DOHH2 (cell line): ENCODE data around the gene RAPGEF3.

Source experiments
- H3F3A ChIP-seq: fragments of 200-600 bp; sonication (generic), shearing (Covaris generic); 2 replicates; pipeline ENCODE4 v1.6.0; 2016; ENCODE audit warnings: antibody characterized with exemption, mild to moderate bottlenecking; ENCODE audit not compliant: control insufficient read depth, insufficient read depth
- H3K27ac ChIP-seq: fragments of 200-600 bp; sonication (generic); 2 replicates; pipeline ENCODE4 v1.5.1; 2014; ENCODE audit warnings: low read depth, mild to moderate bottlenecking, low read length, moderate library complexity
- H3K27me3 ChIP-seq: fragments of 200-600 bp; sonication (generic); 2 replicates; pipeline ENCODE4 v1.6.1; 2014; ENCODE audit warnings: mild to moderate bottlenecking, low read length, mixed read lengths; ENCODE audit not compliant: control insufficient read depth
- H3K36me3 ChIP-seq: fragments of 200-600 bp; sonication (generic); 2 replicates; pipeline ENCODE4 v1.6.1; 2014; ENCODE audit warnings: mild to moderate bottlenecking, low read length, moderate library complexity, mixed read lengths; ENCODE audit not compliant: control insufficient read depth
- H3K4me1 ChIP-seq: fragments of 200-600 bp; sonication (generic); 2 replicates; pipeline ENCODE4 v1.6.1; 2014; ENCODE audit warnings: mild to moderate bottlenecking, low read length, mixed read lengths; ENCODE audit not compliant: control insufficient read depth
- H3K4me2 ChIP-seq: fragments of 200-600 bp; sonication (generic); 2 replicates; pipeline ENCODE4 v1.6.0; 2014; ENCODE audit warnings: mild to moderate bottlenecking, low read length, moderate library complexity
- H3K4me3 ChIP-seq: fragments of 200-600 bp; sonication (generic); 2 replicates; pipeline ENCODE4 v1.5.1; 2014; ENCODE audit warnings: mild to moderate bottlenecking, low read length, mixed read lengths
- H3K79me2 ChIP-seq: fragments of 200-600 bp; sonication (generic); 2 replicates; pipeline ENCODE4 v1.6.1; 2014; ENCODE audit warnings: mild to moderate bottlenecking, low read length, mixed read lengths; ENCODE audit not compliant: control insufficient read depth
- H3K9me2 ChIP-seq: fragments of 200-600 bp; sonication (generic); replicated peaks from 2 replicates; pipeline ENCODE4 v1.6.1; 2014; ENCODE audit warnings: mild to moderate bottlenecking, low read length, mixed read lengths; ENCODE audit not compliant: control insufficient read depth
- H3K9me3 ChIP-seq: fragments of 200-600 bp; sonication (generic); 2 replicates; pipeline ENCODE4 v1.6.1; 2014; ENCODE audit warnings: antibody characterized with exemption, low read length, mixed read lengths; ENCODE audit not compliant: control insufficient read depth, insufficient read depth
- H4K20me1 ChIP-seq: fragments of 200-600 bp; sonication (generic); 2 replicates; pipeline ENCODE4 v1.6.0; 2014; ENCODE audit warnings: low read depth, mild to moderate bottlenecking, antibody characterized with exemption, low read length, moderate library complexity; ENCODE audit not compliant: control insufficient read depth, insufficient read depth
- EZH2phosphoT487 ChIP-seq: fragments of 200-600 bp; sonication (generic); IDR thresholded peaks from 2 replicates; pipeline ENCODE4 v1.6.1; 2017; ENCODE audit warnings: borderline replicate concordance, mild to moderate bottlenecking, antibody characterized with exemption, low read length, moderate library complexity, mixed read lengths
- TF ChIP-seq, protein P1 (sequence below): fragments of 200-600 bp; sonication (generic); IDR thresholded peaks from one replicate; pipeline ENCODE4 v1.5.1; 2014; ENCODE audit warnings: antibody characterized with exemption, mild to moderate bottlenecking, low read depth, low read length; ENCODE audit not compliant: poor library complexity, severe bottlenecking

Gene RAPGEF3

DNA sequence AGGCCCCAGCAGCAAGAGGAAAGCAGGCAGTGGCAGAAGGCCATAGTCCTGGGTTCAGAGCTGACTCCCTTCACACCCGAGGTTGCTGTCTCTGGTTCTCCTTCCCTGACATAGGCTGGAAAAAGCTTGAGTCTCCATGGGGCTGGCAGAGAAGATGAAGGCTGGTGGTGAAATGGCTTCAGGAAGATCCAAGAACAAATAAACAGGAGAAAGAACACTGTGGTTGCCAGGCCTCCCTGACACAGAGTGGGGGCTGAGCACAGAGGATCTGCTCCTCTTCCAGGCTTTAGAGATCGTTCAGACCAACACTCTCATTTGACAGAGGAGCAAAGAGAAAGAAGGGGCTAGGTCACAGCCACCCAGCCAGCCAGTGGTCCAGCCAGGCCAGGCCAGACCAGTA, 46.7 kb upstream of the RAPGEF3 start:
- peaks cover 96% of the 10 kb centered on the region for H3K4me1 ChIP-seq
- no peak overlapping the region for H3K4me3 ChIP-seq
- H3K27me3 ChIP-seq, result no peaks in the 10 kb centered on the region
- TF ChIP-seq EZH2phosphoT487, result no peak
- TF ChIP-seq, protein P1, sequence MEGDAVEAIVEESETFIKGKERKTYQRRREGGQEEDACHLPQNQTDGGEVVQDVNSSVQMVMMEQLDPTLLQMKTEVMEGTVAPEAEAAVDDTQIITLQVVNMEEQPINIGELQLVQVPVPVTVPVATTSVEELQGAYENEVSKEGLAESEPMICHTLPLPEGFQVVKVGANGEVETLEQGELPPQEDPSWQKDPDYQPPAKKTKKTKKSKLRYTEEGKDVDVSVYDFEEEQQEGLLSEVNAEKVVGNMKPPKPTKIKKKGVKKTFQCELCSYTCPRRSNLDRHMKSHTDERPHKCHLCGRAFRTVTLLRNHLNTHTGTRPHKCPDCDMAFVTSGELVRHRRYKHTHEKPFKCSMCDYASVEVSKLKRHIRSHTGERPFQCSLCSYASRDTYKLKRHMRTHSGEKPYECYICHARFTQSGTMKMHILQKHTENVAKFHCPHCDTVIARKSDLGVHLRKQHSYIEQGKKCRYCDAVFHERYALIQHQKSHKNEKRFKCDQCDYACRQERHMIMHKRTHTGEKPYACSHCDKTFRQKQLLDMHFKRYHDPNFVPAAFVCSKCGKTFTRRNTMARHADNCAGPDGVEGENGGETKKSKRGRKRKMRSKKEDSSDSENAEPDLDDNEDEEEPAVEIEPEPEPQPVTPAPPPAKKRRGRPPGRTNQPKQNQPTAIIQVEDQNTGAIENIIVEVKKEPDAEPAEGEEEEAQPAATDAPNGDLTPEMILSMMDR, result no peak
- peaks cover 84% of the 10 kb centered on the region for H3K36me3 ChIP-seq
- peaks cover 36% of the 10 kb centered on the region; the same call in 1 of the 2 replicates for H4K20me1 ChIP-seq
- no peak overlapping the region for H3K27ac ChIP-seq
- no peak overlapping the region for H3K4me2 ChIP-seq
- peaks cover 5% of the 10 kb centered on the region; the same call in 1 of the 2 replicates for H3F3A ChIP-seq
- H3K9me2 ChIP-seq, result no peaks in the 10 kb centered on the region
- no peaks in the 10 kb centered on the region for H3K9me3 ChIP-seq
- peaks cover 100% of the 10 kb centered on the region for H3K79me2 ChIP-seq

DNA sequence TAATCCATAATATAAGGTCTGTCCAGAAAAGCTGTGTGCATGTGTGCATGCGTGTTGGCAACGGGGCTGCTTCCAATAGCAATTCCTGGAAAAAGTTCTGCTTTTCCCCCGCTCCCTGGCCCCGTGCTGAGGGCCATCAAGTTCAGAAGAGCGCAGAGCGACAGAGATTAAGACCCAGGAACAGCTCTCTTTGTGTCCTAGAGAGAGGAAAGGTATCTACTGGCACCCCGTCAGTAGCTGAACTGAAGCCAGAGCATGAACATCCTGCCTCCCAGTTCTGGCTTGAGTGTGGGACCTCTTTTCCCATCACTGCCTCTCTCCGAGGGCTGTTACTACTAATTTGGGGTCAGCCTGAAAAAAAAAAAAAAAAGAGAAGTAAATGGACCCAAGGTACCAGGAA, 45.5 kb upstream of the RAPGEF3 start:
- Histone ChIP-seq H3K9me2 (no peaks in the 10 kb centered on the region), H3K36me3 (peaks cover 90% of the 10 kb centered on the region), H4K20me1 (peaks cover 45% of the 10 kb centered on the region; the same call in 1 of the 2 replicates), H3K4me1 (peaks cover 93% of the 10 kb centered on the region), H3K4me3 (no peak overlapping the region), H3K4me2 (peak overlapping the region; percentile 42), H3K9me3 (no peaks in the 10 kb centered on the region), H3K79me2 (peaks cover 100% of the 10 kb centered on the region), H3K27ac (no peak overlapping the region), H3K27me3 (no peaks in the 10 kb centered on the region), H3F3A (peaks cover 5% of the 10 kb centered on the region; the same call in 1 of the 2 replicates)
- TF ChIP-seq, protein P1, result no peak
- no peak for TF ChIP-seq EZH2phosphoT487

DNA sequence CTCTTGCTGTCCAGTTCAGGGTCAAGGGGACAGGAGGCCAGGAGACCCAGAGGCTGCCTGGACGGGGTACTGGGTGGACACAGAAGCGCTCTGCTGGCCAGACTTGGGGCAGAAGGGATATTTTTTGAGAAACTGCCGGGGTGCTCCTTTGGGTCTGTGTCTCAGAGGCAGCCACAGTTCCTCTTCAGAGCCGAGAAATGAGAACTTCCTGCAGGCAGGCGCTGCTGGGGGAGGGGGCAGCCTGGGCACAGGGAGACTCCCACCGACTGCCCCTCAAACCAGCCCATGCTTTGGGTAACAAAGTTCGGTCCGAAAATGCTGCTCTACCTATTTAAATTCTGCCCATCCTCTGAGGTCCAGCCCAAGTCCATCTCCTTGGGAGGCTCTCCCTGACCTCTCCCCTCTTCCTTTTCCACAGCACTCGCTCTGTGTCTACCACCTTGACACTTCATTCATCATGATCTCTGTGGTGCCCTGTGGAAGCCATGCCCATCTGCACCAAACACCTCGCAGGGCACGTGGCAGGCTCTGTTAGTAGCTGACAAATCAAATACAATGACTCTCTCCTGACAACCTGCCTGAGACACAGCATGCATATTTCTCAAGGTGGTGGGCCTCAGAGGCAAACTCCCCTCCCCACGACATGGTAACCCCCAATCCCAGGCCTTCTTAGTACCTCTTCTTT, 44.7 kb upstream of the RAPGEF3 start:
- peak overlapping the region; percentile 25; the same call in 1 of the 2 replicates for H3K4me3 ChIP-seq
- peak overlapping the region; percentile 22 for H3K27ac ChIP-seq
- no peaks in the 10 kb centered on the region for H3K27me3 ChIP-seq
- peaks cover 95% of the 10 kb centered on the region for H3K36me3 ChIP-seq
- H3K9me2 ChIP-seq, result no peaks in the 10 kb centered on the region
- peak overlapping the region; percentile 42 for H3K4me2 ChIP-seq
- H4K20me1 ChIP-seq, result peaks cover 45% of the 10 kb centered on the region; the same call in 1 of the 2 replicates
- H3K4me1 ChIP-seq, result peaks cover 84% of the 10 kb centered on the region
- peaks cover 5% of the 10 kb centered on the region; the same call in 1 of the 2 replicates for H3F3A ChIP-seq
- H3K9me3 ChIP-seq, result no peaks in the 10 kb centered on the region
- TF ChIP-seq, protein P1, result no peak
- no peak for TF ChIP-seq EZH2phosphoT487
- peaks cover 100% of the 10 kb centered on the region for H3K79me2 ChIP-seq
